ENCODE results near the gene INS.

Gene INS

DNA sequence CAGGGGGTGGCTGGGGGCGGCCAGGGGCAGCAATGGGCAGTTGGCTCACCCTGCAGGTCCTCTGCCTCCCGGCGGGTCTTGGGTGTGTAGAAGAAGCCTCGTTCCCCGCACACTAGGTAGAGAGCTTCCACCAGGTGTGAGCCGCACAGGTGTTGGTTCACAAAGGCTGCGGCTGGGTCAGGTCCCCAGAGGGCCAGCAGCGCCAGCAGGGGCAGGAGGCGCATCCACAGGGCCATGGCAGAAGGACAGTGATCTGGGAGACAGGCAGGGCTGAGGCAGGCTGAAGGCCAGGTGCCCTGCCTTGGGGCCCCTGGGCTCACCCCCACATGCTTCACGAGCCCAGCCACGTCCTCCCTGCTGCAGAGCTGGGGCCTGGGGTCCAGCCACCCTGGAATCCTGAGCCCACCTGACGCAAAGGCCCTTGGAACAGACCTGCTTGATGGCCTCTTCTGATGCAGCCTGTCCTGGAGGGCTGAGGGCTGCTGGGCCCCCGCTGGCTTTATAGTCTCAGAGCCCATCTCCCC, at the start of gene INS:
INS (minus strand) TSS at position 474 of the 524 bp plus-strand sequence; CDS start at position 236, 238 bp downstream.
- in situ Hi-C loops (cut with HindIII; ENCODE audit: low sequenced_read_pairs), result no loop called here

DNA sequence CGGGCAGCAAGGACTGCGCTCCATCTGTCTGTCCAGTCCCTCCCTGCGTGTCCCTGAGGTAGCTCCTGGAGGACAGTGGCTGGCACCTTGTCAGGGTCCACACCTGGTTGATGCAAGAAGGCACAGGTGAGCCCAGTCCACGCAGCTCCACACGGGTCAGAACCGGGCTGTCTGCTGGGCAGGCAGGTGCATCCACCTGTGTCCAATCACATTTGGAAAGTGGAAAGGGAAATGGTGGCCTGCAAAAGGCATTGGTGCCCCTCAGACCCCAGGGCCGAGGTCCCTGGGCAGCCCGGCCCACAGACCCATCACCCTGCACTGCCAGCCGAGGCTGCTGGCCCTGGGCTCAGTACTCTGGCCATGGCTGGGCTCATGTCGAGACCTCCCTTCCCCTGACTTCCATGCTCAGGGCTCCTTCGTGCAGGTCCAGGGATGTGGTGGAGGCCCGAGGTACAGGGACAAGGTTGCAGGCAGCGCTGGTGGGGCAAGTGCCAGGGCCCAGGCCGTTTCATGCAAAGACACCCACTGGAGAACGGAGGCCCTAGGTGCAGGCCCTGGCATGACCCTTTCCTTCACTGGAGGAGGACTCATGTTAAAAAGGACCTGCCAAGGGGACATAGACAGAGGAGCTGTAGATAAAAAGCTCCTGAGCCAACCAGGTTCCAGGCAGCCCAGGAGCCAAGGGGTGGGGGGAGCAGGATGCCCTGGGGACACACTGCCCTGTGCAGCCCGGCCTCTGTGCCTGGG, 49.5 kb upstream of the INS start:
- in situ Hi-C loops (cut with HindIII; ENCODE audit: low sequenced_read_pairs), result loop anchor here (5.0 kb wide), 1 partner anchor 57 kb away; no protein-coding TSS in a partner anchor

DNA sequence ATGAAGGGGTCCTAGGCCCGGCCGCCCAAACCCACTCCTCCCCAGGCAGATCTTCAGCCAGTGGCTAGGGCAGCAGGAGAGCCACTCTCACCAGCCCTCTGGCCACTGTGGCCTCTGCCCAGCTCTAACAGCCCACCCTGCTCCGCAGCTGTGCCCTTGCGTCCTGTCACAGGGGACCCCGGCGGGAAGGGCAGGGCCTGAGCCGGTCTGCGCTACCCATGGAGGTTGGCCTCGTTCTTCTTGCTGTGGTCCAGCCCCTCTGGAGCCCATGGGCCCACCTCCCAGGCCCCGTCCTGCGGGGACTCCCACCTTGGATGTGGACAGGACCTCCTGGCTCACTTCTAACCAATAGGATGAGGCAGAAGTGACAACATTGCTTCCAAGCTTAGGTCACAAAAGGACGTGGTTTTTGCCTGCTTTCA, 48.9 kb upstream of the INS start:
- in situ Hi-C loops (cut with HindIII; ENCODE audit: low sequenced_read_pairs), result loop anchor here (5.0 kb wide), 1 partner anchor 57 kb away; no protein-coding TSS in a partner anchor

DNA sequence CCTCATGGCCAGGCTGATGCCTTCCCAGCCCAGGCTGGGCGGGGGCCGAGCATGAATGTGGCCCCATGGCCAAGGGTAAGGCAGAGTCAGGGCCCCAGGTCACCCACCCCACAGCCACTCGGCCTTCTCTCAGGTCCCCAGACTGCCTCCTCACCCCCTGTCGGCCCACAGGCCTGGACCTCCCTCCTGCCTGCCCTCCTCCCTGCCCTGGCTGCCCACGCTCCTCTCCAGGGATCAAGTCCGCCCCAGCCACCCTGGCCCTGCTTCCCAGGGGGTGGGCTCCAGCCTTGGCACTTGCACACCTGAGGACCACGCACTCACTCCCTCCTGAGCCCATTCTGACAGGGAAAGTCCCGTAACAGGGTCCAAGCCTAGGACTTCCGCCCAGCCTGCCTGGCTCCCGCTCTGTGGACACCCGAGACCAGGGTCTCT, 48.4 kb upstream of the INS start:
- in situ Hi-C loops (cut with HindIII; ENCODE audit: low sequenced_read_pairs), result no loop called here

DNA sequence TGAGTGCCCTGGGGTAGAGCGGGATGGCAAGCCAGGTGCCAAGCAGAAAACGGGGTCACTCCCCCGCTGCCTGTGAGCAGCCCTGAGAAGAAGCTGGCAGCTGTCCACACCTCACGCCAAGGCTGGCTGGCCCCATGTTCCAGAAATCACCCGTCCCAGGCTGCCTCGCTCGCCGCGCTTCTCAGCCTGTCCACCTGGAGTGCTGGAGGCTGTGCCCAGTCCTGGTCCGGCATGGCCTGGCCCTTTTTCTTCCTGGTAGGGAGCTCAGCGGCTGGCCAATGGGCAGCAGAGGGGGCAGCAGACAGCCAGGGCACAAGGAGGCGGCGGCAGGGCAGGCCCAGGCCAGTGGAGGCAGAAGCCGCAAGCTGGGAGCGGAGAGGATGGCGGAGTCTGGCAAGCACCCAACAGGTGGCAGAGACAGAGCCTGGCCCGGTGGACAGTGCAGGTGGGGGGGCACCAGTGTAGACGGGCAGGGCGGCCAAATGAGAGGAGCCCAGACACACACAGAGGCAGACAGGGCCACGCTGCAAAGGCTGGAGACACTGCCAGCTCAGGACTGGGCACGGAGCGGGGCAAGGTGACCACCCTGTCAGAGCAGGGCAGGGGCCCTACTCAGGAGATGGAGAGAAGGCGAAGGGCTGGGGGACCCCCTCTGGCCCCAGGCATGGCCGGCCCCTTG, 47.8 kb upstream of the INS start:
- in situ Hi-C loops (cut with HindIII; ENCODE audit: low sequenced_read_pairs), result no loop called here

DNA sequence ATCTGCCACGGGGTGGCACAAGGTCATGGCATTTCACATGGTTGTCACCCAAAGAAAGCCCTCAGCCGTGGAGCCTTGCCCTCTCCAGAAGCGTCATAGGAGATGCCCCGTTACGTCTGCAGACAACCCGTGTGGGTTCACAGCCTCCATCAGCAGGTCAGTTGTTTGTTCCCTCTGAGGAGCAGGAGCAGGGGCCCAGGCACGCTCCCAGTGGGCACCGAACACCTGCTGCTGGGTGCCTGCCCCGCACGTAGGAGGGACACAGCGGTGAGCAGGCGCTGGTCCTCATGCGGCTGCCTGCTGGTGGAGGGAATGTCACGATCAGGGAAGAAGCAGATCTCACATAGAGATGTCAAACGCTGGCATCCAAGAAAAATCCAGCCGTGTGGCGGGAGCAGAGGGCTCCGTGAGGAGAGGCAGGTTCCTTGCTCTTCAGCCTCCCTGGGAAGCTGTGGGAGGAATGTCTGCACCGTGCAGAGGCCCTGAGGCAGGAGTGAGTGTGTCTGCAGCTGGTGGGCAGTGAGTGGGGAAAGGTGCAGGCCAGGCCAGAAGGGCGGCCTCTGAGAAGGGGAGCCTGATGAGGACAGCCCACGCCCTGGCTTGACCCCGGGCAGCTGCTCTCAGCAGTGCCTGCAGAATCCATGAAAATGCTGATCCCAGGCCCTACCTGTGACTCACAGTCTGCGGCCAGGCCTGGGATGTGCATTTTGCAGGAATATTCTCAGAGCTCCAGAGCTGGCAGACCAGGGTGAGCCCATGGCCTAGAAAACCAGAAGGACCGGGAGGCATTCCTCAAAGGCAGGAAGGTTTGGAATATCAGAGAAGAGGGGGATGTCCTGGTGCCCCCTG, 47.0 kb upstream of the INS start:
- in situ Hi-C loops (cut with HindIII; ENCODE audit: low sequenced_read_pairs), result no loop called here

DNA sequence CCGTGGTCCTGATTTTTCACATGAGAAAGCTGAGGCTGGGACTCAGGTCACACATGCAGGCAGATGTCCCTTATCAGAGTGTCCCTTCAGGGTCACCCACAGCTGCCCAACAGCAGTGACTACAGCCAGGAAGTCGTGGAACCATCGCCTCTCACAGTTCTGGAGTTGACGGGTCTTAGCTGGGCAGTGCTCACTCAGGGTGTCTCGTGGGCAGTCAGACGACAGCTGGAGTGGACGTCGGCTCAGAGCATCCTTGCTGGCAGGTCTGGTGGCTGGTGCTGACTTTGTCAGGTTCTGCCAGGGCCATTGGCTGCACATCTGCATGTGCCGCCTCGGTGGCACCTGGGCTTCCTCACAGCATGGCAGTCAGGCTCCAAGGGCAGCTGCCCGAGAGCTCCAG, 46.2 kb upstream of the INS start:
- in situ Hi-C loops (cut with HindIII; ENCODE audit: low sequenced_read_pairs), result no loop called here

DNA sequence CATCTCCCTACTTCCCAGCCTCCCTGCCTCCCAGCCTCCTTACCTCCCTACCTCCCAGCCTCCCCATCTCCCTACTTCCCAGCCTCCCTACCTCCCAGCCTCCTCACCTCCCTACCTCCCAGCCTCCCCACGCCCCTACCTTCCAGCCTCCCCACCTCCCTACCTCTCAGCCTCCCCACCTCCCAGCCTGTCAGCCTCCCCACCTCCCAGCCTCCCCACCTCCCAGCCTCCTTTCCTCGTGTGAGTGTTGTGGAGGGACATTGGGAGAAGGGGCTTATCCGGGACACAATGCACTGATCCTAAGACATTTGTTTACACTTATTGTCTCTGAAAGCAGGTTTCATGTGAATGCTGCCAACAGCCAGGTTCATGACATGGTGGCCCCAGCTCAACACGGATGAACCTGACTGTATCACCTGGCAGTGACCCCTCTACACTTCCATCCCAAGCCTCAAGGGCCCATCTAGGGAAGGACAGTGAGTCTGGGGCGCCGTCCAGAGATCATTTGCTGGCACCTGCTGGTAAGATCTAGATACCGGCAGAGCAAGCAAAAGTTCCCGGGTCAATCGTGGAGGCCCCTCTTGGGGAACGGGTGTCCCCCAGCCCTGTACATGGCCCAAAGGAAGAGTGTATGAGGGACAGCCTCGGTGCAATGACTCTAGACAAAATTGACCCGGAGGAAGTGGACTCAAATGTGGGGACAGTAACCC, 45.1 kb upstream of the INS start:
- in situ Hi-C loops (cut with HindIII; ENCODE audit: low sequenced_read_pairs), result no loop called here

DNA sequence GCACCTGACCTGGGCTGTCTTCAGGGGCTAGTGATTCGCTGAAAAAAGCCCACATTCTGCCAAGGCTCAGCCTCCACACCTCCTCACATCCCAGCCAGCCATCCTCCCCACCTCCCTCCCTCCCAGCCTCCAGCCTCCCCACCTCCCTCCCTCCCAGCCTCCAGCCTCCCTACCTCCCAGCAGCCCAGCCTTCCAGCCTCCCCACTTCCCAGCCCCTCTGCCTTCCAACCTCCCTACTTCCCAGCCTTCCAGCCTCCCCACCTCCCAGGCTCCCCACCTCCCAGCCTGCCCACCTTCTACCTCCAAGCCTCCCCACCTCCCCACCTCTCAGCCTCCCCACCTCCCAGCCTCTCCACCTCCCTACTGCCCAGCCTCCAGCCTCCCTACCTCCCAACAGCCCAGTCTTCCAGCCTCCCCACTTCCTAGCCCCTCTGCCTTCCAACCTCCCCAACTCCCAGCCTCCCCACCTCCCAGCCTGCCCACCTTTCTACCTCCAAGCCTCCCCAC, 44.3 kb upstream of the INS start:
- in situ Hi-C loops (cut with HindIII; ENCODE audit: low sequenced_read_pairs), result no loop called here

DNA sequence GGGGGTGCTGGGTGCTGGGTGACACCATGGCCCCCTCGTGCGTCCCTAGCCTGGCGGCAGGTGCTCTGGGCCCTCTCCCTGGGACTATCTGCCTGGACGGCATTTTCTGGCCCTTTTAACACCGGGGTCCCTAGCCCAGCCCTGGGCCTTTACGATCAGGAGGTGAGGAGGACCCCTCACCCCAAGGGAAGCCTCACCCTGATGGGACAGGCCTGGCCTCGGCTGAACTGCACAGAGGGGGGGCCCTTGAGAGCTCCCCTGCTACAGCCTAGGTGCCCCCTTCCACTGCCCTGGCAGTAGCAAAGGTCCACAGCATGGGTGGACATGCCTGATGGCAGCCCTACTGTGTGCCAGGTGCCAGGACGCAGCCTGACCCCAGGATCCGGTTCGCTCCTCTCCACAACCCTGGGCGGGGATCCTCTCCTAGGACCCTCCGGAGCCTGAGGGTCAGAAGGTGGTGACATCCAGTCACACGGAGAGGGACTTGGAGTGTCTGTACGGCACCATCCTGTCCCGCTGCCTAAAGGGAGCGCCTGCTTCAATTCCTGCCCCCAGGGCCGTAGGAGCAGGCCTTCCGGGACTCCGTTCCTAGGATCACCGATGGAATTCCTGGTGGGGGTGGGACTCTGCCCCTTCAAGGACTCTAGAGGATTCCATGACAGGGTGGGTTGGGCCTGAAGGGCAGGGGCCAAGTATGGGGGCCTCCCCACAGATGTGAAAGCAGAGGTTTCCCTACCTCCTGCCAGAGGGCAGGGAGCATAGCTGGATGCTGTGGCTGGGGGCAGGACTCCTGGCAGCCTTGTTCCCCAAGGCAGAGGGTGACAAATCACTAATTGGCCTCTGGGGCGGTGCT, 43.6 kb upstream of the INS start:
- in situ Hi-C loops (cut with HindIII; ENCODE audit: low sequenced_read_pairs), result no loop called here

DNA sequence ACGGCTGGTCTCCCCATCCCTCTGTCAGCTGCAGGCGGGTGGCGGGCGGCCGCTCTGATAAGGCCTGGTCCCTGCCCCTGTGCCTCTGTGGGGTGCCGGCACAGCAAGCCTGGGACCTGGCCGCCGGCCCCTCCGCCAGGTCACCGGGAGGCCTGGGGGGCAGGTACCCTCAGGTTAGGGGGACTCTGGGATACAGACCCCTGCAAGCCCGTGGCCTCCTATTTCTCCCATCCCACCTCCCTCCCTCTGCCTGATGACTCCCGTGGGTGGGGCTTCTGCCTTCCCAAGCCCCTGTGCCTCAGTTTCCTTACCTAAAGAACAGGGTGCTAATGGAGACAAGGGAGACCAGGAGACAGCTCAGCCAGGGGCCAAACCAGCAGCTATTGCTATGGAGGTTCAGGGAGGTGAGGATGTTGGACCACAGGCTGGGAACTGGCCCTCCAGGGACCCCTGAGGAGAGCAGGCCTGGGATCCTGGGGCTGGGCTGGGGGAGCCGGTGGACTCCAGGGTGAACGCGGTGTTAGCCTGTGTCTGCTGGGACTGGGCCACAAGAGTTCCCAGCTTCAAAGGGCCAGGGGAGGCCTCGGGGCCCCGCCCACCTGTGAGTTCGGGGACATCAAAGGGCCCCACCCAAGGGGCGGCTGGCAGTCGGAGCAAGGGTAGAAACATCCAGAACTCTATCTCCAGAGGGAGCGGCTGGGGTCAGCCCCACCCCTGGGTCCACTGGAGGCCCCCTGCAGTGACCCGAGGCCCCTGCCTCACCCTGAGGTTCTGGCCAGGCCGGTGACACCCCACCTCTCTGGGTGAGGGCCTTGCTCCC, 42.6 kb upstream of the INS start:
- in situ Hi-C loops (cut with HindIII; ENCODE audit: low sequenced_read_pairs), result no loop called here

DNA sequence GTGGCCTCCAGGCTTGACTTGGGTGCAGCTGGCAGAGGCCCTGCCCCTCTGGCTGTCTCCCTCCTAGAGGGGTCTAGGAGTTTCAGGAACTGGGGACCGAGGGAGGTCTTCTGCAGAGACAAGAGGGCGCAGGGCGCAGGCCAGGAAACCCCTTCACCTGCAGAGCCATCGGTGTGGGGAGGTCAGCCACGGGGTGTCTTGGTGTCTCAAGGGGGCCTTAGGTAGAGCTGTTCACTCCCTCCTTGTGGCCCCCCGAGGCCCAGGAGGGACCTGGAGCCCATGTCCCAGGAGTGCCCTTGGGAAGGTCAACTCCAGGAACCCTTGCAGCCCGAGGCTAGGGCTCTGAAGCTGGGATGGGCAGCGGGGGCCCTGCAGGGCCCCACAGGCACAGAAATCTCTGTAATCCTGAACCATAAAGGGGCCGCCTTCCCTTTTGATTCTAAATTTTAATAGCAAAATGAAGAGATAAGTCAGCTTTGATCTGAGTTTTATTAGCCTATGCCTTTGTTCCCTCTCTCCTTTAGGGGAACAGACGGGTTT, 42.0 kb upstream of the INS start:
- in situ Hi-C loops (cut with HindIII; ENCODE audit: low sequenced_read_pairs), result no loop called here

DNA sequence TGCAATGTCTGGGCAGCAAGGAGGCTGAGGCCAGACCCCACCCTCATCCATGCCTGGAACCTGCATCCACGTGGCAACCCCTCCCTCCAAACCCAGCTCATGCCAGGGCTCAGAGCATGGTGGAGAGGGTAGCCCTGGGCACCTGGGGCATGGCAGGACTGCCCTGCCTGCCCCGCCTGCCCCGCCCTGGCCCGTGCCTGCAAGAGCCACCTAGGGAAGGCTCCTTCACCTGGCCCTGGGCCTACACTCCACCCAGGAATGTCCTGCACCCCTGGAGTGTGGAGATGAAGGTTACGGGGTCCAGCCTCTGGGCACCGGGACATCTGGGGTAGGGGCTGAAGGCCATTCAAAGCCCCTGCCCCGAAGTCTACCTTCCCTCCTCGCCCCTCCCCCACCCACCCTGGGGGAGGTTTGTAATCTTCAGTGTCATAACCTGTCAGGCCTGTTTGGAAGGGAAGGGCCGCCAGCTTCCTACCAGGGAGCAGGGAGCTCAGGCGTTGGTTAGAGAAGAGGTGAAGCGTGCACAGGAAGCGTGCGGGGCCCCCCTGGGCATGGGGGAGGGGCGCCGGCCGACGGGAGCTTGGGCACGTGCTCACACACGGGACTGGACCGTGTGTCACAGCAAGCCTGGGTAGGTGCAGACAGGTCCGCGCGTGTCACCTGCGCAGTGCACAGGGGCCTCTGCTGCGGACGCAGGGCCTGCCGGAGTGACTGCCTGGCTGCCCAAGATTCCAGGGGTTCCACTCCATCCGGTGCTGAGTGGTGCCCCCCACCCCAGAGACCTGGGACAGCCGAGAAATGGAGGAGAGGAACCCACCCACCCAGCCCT, 41.3 kb upstream of the INS start:
- in situ Hi-C loops (cut with HindIII; ENCODE audit: low sequenced_read_pairs), result no loop called here

DNA sequence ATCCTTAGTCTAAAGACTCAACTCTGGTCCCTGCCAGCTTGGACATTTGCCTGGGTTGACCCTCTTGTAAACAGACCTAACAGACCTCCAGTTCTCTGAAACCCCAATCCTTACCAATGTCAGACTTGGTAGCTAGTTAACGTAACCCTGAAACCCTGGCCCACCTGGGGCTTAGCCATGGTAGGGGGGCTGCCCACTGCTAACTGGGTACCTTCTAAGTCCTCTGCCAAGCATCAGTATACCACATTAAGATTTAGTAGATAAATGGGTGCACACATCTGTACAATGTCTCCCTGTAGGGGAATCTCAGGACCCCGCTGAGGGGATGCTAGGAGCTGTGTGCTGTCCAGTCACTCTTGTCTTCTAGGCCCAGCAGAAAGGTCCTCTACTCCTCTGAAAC, 40.5 kb upstream of the INS start:
- in situ Hi-C loops (cut with HindIII; ENCODE audit: low sequenced_read_pairs), result no loop called here

DNA sequence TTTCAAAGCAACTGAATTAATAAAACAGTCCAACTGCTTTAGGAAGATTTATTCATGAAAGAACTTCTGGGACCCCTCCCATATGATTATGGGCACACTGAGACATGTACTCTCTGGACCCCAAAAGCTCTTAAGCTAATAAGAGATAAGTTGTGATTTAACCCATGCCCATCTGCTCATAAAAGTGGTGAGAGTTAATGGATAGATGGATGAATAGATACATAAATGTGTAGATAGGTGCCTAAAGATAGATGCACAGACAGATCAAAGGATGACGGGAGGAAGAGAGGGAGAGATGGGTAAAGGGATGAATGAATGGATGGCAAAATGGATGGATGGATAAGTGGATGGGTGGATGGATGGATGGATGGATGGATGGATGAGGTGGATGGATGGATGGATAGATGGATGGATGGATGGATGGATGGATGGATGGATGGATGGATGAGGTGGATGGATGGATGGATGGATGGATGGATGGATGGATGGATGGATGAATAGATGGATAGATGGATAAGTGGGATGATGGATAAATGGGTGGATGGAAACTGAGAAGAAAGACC, 40.0 kb upstream of the INS start:
- in situ Hi-C loops (cut with HindIII; ENCODE audit: low sequenced_read_pairs), result no loop called here

DNA sequence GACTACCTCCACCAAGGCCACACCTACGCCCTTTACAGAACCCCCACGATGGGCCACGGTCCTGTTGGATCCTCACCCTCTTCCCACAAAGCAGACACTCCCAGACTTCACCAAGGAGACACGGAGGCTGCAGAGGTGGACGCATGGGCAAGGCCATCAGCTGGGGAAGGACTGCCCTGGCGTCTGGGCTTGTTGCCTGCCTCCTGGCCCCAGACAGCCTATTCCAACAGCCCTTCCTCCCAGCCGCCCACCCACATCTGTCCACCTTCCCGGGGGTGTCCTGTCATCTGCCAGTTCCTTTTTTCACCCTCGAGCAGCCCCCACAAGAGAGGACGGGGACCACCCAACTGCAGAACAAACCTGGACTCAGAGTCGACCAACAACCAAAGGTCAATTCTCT, 39.5 kb upstream of the INS start:
- in situ Hi-C loops (cut with HindIII; ENCODE audit: low sequenced_read_pairs), result no loop called here

Measured in endothelial cell of hepatic sinusoid (primary cell).